Nephron (organoid): ENCODE results near the gene NSMCE1.
A peak's percentile ranks its signal among the peaks of the same experiment; 100 is the strongest.

Experiments used
- H3K27ac Mint-ChIP-seq, 3 experiments: 2 replicates each; pipeline ENCODE4 v1.8.0; 2020; ENCODE audit warnings: mixed read lengths in 3 of 3, mild to moderate bottlenecking in 2 of 3, moderate library complexity in 1 of 3
- H3K27me3 Mint-ChIP-seq: 2 replicates; pipeline ENCODE4 v1.8.0; 2021; ENCODE audit warnings: low read depth, mild to moderate bottlenecking, moderate library complexity, mixed read lengths
- H3K36me3 Mint-ChIP-seq: 2 replicates; pipeline ENCODE4 v1.8.0; 2020; ENCODE audit warnings: low read depth, mixed read lengths
- H3K4me1 Mint-ChIP-seq: 2 replicates; pipeline ENCODE4 v1.8.0; 2020; ENCODE audit warnings: mixed read lengths
- H3K4me3 Mint-ChIP-seq, 3 experiments: 2 replicates each; pipeline ENCODE4 v1.8.0; 2020; ENCODE audit warnings: mild to moderate bottlenecking in 3 of 3, mixed read lengths in 3 of 3, moderate library complexity in 2 of 3
- H3K9me3 Mint-ChIP-seq: 2 replicates; pipeline ENCODE4 v1.8.0; 2020; ENCODE audit warnings: mixed read lengths
- CTCF ChIP-seq, 3 experiments: fragments of 200-600 bp; sonication (generic); IDR thresholded peaks; one replicate each; pipeline ENCODE4 v1.5.0; 2021; ENCODE audit warnings: antibody characterized with exemption in 3 of 3; ENCODE audit not compliant: unreplicated experiment in 3 of 3

The NSMCE1 gene

GRCh38 chr16:27189335-27189972 is 79.1 kb downstream of the NSMCE1 start:
- H3K36me3 Mint-ChIP-seq, result no peaks in the 10 kb centered on the region
- H3K27ac Mint-ChIP-seq, result peak overlapping the region; percentile 19 to 70 (median 32)
- no peak overlapping the region for H3K4me3 Mint-ChIP-seq
- no peak for TF ChIP-seq CTCF (IDR thresholded peaks at IDR 0.05; ENCODE audit: unreplicated experiment in 3 of 3)
- peaks cover 18% of the 10 kb centered on the region for H3K4me1 Mint-ChIP-seq
- no peaks in the 10 kb centered on the region for H3K27me3 Mint-ChIP-seq
- H3K9me3 Mint-ChIP-seq, result no peaks in the 10 kb centered on the region

- H3K27ac Mint-ChIP-seq, result peak overlapping the region in 2 of 3 experiments; percentile 19 to 70
- TF ChIP-seq CTCF (IDR thresholded peaks at IDR 0.05; ENCODE audit: unreplicated experiment in 3 of 3), result no peak
- no peaks in the 10 kb centered on the region for H3K9me3 Mint-ChIP-seq
- H3K27me3 Mint-ChIP-seq, result no peaks in the 10 kb centered on the region
- no peaks in the 10 kb centered on the region for H3K36me3 Mint-ChIP-seq
- peaks cover 18% of the 10 kb centered on the region for H3K4me1 Mint-ChIP-seq
- no peak overlapping the region for H3K4me3 Mint-ChIP-seq
Observed at GRCh38 chr16:27188633-27189032, 79.9 kb downstream of the NSMCE1 start.

GRCh38 chr16:27185776-27186130 is 82.8 kb downstream of the NSMCE1 start:
- Mint-ChIP-seq H3K27ac (no peak overlapping the region), H3K4me3 (no peak overlapping the region), H3K27me3 (no peaks in the 10 kb centered on the region), H3K36me3 (no peaks in the 10 kb centered on the region), H3K9me3 (peaks cover 3% of the 10 kb centered on the region), H3K4me1 (peaks cover 29% of the 10 kb centered on the region)
- no peak for TF ChIP-seq CTCF (IDR thresholded peaks at IDR 0.05; ENCODE audit: unreplicated experiment in 3 of 3)

GRCh38 chr16:27182906-27183405 is 85.6 kb downstream of the NSMCE1 start:
- no peak for TF ChIP-seq CTCF (IDR thresholded peaks at IDR 0.05; ENCODE audit: unreplicated experiment in 3 of 3)
- H3K36me3 Mint-ChIP-seq, result no peaks in the 10 kb centered on the region
- peaks cover 3% of the 10 kb centered on the region for H3K9me3 Mint-ChIP-seq
- no peak overlapping the region for H3K4me3 Mint-ChIP-seq
- peaks cover 32% of the 10 kb centered on the region for H3K4me1 Mint-ChIP-seq
- H3K27me3 Mint-ChIP-seq, result no peaks in the 10 kb centered on the region
- no peak overlapping the region for H3K27ac Mint-ChIP-seq

- Mint-ChIP-seq H3K9me3 (peaks cover 3% of the 10 kb centered on the region), H3K4me1 (peaks cover 32% of the 10 kb centered on the region), H3K36me3 (no peaks in the 10 kb centered on the region), H3K4me3 (no peak overlapping the region), H3K27me3 (no peaks in the 10 kb centered on the region), H3K27ac (no peak overlapping the region)
- TF ChIP-seq CTCF (IDR thresholded peaks at IDR 0.05; ENCODE audit: unreplicated experiment in 3 of 3), result no peak
Observed at GRCh38 chr16:27181019-27181790, 87.4 kb downstream of the NSMCE1 start.
